GM23248 (cell line): ENCODE measurements around the gene KLHL22.

Experiments
- EZH2 ChIP-seq: fragments of 200-600 bp; sonication (generic); IDR thresholded peaks from 2 replicates; pipeline ENCODE4 v1.6.1; 2018; ENCODE audit warnings: antibody characterized with exemption, mild to moderate bottlenecking; ENCODE audit not compliant: insufficient read depth, poor library complexity, severe bottlenecking
- EZH2phosphoT487 ChIP-seq: fragments of 200-600 bp; sonication (generic); IDR thresholded peaks from 2 replicates; pipeline ENCODE4 v1.6.1; 2018; ENCODE audit warnings: antibody characterized with exemption, moderate library complexity, mild to moderate bottlenecking, low read depth; ENCODE audit not compliant: insufficient read depth

- no peak for TF ChIP-seq EZH2phosphoT487
- TF ChIP-seq EZH2: no peak
These were observed 86.7 kb downstream of the KLHL22 start for GRCh38 chr22:20408891-20409290.
